ENCODE data around the gene KTN1. TPM values are rescaled to one million over a fixed set of nuclear protein-coding genes. Genes with fewer than 3 reads are reported as not detected.

Gene KTN1
- total RNA-seq, 4 donors from 2014 or later, result 114 to 165 (median 139) TPM

- no peak for DNase-seq (ENCODE audit: low spot score)
- no peak for TF ChIP-seq CTCF (IDR thresholded peaks at IDR 0.05)
- no peak for ATAC-seq (ENCODE audit: low FRiP score)
These were observed 43.8 kb upstream of the KTN1 start for GRCh38 chr14:55536204-55536708.

- TF ChIP-seq CTCF (IDR thresholded peaks at IDR 0.05), result no peak
- no peak for ATAC-seq (ENCODE audit: low FRiP score)
- DNase-seq (ENCODE audit: low spot score), result no peak
These were observed 42.2 kb upstream of the KTN1 start for GRCh38 chr14:55537782-55538181.

- no peak for TF ChIP-seq CTCF (IDR thresholded peaks at IDR 0.05)
These were observed 40.0 kb upstream of the KTN1 start for GRCh38 chr14:55539975-55540374.

GRCh38 chr14:55540847-55541773 is 38.9 kb upstream of the KTN1 start:
- ATAC-seq (ENCODE audit: low FRiP score) (no peak), DNase-seq (ENCODE audit: low spot score) (no peak)
- no peak for TF ChIP-seq CTCF (IDR thresholded peaks at IDR 0.05)

More at GRCh38 chr14:55539975-55540374, 40.0 kb upstream of the KTN1 start:
- ATAC-seq (ENCODE audit: low FRiP score), result no peak
- no peak for DNase-seq (ENCODE audit: low spot score)

- DNase-seq (ENCODE audit: low spot score), result no peak
- no peak for TF ChIP-seq CTCF (IDR thresholded peaks at IDR 0.05)
- ATAC-seq (ENCODE audit: low FRiP score), result no peak
These were observed 34.2 kb upstream of the KTN1 start for GRCh38 chr14:55545779-55546178.

- no peak for TF ChIP-seq CTCF (IDR thresholded peaks at IDR 0.05)
- DNase-seq (ENCODE audit: low spot score) (no peak), ATAC-seq (ENCODE audit: low FRiP score) (no peak)
These were observed 33.7 kb upstream of the KTN1 start for GRCh38 chr14:55546212-55546874.

Data from omental fat pad (tissue), 4 donors.